Measurements from ENCODE around the gene ZNF69.
"Not testable (repeated sequence)": the region's sequence is repeated elsewhere in the genome, so short reads cannot be mapped to it uniquely, and the experiment has no call there.

ZNF69 gene

GRCh38 chr19:11887611-11888531 lies at the start of gene ZNF69:
Gene ZNF69 (plus strand): TSS chr19:11887782. CDS start chr19:11887924, 142 bp downstream.
- peak; percentile 40 for DNase-seq

DNA sequence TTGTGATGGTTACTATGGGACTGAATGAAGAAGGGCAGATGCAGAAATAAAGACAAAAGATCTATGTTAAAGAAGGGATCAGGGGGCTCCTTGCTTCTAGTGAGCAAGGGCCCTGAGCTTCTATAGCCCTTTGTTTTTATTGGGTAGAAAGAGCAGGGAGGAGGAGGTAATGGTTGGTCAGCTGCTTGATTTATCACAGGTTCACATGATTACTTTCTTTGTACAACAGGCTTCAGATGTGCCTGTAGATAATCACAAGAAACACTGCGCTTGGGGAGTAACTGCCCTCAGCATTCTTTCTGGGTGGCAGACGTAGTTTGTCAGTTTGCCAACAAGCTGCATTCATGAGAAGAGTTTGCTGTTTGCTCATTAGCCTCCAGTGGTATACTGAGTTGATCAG lies 43.9 kb upstream of the ZNF69 start:
- no peak for DNase-seq

- not testable (repeated sequence) for DNase-seq
Measured at GRCh38 chr19:11847615-11848014, 40.0 kb upstream of the ZNF69 start.

DNA sequence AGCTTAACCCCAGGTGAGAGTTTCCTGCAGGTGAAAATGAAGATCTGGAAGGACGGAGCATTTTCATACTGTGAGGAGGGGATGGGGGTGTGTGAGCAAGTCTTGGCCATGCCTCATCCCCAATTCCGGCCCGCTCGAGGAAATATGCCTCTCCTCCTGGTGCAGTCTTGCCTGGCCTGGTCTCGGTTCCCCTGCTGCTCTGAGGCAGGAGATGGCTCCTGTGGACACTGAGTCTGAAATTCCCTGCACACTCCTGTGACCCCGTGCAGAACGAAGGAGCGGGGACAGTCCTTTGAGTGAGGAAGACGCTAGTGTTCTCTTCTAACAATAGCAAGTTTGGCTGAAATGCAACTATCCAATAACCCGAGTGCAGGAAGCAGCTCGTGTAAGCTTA lies 39.4 kb upstream of the ZNF69 start:
- DNase-seq = no peak

DNA sequence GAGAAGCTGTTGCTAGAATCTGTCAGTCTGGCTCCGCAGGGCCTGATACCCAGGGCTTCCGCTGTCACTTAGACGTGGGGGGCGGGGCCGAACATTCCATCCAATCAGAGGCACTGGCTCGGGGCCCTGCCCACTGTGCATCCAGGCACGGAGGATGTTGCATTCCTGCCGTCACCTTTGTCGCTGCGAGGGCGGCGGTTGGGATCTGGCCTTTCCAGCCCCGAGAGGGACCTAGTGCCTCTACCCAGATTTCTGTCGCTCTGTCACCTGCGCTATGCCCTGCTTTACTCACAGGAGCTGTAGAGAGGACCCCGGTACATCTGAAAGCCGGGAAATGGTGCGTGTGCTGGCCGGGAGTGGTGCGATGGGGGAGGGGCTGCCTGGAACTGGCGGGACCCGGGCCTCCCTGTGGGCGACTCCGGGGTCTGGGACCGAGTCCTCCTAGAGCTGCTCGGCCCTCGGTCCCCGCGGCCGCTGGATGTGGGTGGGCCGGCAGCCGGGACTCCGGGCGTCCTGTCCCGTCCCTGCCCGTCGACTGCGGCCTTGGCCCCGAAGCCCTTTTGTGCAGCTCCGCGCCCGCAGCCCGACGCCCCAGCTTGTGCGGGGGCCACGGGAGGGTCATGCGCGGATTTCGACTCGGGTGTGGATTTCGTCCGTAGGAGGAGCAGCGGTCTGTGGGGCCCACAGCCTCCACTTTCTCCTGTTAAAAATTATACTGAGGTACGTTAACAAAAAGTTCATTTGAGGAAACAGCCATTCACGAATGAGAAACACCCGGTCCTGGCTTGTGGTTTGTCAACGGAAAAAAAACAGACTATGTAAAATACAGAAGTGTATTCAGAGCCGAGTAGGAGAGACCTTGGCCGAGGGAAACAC lies 38.8 kb upstream of the ZNF69 start, which contains the start of gene ZNF439:
Gene ZNF439 (plus strand): TSS at position 133 of the 876 bp plus-strand sequence. CDS start 142 bp downstream, at position 275.
- peak; percentile 82 for DNase-seq

- not testable (repeated sequence) for DNase-seq
Measured at GRCh38 chr19:11850289-11850688, 37.3 kb upstream of the ZNF69 start.

- no peak for DNase-seq
Measured at GRCh38 chr19:11853358-11853757, 34.2 kb upstream of the ZNF69 start.

DNA sequence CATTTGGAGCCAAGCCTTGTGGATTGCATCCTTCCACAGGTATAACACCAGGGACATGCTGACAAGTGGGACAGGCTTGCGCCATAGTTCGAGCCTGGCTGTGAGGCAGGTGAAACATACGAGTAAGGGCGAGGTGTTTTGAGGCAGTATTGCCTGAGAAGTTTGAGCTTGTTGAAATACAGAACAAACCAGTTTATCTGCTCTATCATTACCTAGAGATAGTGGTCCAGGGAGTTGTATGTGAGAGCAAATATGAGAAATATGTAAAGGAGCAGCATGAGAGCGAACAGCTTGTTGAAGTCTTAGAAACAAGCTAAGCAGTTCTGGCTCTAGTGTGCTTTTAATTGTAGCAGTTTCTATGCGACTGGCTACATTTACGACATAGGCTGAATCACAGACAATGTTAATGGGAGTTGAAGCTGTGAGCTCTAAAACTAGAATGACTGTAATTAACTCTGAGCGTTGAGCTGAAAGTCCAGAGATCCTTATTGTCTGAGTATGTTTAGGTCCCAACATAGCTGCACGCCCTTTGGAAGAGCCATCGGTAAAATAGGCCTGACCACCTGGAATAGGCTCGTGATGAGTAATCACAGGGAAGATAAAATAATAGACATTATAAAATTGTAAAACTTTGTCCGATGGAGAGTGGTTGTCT lies 30.9 kb upstream of the ZNF69 start:
- DNase-seq = no peak

DNA sequence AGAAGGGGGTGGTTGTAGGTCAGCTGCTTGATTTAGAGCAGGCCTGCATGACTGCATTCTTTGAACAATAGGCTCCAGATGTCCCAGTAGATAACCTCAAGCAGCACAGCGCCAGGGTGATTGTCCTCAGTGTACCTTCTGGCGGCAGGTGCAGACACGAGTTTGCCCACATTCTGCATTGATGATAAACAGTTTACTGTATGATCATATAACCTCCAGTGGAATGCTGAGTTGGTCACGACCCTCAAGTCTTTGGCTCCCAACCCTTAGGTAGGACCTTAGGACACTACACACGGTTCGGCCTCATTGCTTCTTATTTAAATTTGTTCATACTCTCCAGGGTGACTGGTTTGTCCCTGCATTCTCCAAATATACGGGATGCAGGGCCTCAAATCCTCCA lies 26.9 kb upstream of the ZNF69 start:
- no peak for DNase-seq

DNA sequence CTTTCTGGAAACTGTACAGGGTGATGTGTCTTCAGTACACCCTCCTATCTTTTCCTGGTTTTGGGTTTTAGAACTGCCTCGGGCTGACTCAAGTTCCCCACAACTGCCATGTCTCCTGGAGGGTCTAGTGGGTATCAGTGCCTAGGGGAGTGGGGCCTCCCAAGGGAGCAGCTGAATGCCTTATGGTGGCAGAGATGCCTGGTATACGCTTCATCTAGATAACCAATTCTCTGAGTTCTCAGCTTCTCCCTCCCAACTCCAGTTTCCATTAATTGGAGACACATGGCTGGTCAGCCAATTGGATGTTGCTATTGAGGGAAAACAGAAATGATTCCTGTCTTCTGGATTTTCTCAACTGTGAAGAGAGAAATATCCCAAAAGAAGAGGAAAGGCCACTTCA lies 26.3 kb upstream of the ZNF69 start:
- no peak for DNase-seq

DNA sequence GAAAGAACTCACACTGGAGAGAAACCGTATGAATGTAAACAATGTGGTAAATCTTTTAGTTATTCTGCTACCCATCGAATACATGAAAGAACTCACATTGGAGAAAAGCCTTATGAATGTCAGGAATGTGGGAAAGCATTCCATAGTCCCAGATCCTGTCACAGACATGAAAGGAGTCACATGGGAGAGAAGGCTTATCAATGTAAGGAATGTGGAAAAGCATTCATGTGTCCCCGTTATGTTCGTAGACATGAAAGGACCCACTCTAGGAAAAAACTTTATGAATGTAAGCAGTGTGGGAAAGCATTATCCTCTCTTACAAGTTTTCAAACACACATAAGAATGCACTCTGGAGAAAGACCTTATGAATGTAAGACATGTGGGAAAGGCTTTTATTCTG lies 19.8 kb upstream of the ZNF69 start:
- DNase-seq = not testable (repeated sequence)

DNA sequence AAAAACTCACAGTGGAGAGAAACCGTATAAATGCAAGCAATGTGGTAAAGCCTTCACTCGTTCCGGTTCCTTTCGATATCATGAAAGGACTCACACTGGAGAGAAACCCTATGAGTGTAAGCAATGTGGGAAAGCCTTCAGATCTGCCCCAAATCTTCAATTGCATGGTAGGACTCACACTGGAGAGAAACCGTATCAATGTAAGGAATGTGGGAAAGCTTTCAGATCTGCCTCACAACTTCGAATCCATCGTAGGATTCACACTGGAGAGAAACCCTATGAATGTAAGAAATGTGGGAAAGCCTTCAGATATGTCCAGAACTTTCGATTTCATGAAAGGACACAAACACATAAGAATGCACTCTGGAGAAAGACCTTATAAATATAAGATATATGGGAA lies 19.4 kb upstream of the ZNF69 start:
- no peak for DNase-seq

- no peak for DNase-seq
Measured at GRCh38 chr19:11872624-11873023, 15.0 kb upstream of the ZNF69 start.

GRCh38 chr19:11873762-11874161 lies 13.8 kb upstream of the ZNF69 start:
- DNase-seq = no peak

- peak; percentile 17 for DNase-seq
Measured at GRCh38 chr19:11879687-11880266, 7.8 kb upstream of the ZNF69 start.

DNA sequence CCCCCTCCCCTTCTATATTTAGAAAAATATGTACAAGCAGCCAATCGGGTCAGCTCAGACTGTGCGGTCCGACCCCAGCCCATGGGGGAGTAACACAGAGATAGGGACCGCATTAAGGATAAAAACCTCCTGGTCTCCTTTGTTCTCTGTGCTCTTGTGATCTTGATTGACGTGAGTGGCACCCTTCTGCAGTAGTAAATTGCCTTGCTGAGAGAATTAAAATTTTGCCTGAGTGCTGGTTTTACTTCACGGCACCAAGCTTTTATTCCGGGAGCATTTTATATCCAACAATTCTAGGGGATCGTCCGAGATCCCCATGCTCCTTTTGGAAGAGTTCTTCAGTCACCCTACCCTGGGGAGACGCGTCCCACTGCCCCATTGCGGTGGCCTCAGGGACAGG lies 7.0 kb upstream of the ZNF69 start:
- no peak for DNase-seq

DNA sequence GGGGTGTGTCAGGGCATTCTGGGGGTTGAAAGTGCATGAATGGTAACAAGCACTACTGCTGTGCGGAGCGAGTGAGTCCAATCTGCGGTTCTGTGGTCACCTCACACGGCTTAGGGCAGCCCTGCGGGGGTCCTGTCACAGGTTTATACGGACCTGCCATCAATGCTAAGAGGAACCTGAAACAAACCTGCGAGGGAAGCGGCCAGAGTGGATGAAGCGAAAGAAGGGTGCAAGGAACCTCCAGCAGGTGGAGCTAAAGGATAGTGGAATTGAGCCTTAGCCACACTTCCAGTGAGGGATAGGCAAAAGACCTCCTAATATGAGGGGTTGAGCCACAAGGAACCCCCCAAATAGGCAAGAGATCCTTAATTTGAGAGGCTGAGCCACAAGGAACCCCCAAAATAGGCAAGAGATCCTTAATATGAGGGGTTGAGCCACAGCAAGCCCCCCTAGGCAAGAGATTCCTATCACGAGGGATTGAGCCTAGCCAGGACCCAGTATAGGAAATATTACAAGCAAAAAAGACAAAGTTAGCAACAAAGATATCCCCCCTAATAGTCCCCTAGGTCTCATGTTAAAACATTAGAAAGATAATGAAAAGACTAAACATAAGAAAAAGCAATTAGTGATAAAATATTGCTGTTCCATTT lies 6.3 kb upstream of the ZNF69 start:
- peak; percentile 40 for DNase-seq

DNA sequence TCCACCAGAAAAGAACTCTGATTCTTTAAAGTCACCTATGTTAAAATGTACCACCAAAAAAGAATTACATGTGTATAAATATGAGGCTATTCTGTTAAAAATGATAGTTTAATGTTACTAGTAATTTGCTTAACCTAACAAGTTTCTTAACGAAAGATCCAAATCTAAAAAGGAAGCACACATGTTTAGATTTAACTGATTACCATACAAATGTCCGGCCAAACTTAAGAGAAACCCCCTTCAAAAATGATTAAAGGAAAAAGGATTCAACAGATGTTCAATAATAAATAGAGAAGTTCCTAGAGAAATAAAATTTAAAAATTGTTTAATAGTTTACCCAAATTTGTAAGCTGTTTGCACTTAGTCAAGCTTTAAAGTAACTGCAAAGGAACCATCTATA lies 5.0 kb upstream of the ZNF69 start:
- no peak for DNase-seq

GRCh38 chr19:11887234-11887610 lies 360 bp upstream of the ZNF69 start:
- no peak for DNase-seq

DNA sequence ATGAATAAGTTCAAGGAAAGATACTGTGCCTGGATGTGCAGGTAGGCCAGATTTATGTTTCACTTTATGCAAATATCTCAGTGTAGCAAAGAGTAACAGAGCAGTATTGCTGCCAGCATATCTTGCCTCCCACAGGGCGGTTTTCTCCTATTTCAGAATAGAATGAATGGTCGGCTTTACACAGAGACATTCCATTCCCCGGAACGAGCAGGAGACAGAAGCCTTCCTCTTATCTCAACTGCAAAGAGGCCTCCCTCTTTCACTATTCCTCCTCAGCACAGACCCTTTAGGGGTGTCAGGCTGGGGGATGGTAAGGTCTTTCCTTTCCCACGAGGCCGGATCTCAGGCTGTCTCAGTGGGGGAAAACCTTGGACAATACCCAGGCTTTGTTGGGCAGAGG lies 2.3 kb downstream of the ZNF69 start:
- not testable (repeated sequence) for DNase-seq

- DNase-seq = no peak
Measured at GRCh38 chr19:11890634-11891033, 3.1 kb downstream of the ZNF69 start.

GRCh38 chr19:11894851-11895250 lies 7.3 kb downstream of the ZNF69 start:
- DNase-seq = no peak
